ENCODE data around the gene ATP13A4. TPM values are rescaled to one million over a fixed set of nuclear protein-coding genes. Genes with fewer than 3 reads are reported as not detected.

The ATP13A4 gene
- total and polyA plus RNA-seq, 2 donors (not counting 1 experiment from before 2014, with no cell fraction given): 1.7 to 6.4 TPM

DNA sequence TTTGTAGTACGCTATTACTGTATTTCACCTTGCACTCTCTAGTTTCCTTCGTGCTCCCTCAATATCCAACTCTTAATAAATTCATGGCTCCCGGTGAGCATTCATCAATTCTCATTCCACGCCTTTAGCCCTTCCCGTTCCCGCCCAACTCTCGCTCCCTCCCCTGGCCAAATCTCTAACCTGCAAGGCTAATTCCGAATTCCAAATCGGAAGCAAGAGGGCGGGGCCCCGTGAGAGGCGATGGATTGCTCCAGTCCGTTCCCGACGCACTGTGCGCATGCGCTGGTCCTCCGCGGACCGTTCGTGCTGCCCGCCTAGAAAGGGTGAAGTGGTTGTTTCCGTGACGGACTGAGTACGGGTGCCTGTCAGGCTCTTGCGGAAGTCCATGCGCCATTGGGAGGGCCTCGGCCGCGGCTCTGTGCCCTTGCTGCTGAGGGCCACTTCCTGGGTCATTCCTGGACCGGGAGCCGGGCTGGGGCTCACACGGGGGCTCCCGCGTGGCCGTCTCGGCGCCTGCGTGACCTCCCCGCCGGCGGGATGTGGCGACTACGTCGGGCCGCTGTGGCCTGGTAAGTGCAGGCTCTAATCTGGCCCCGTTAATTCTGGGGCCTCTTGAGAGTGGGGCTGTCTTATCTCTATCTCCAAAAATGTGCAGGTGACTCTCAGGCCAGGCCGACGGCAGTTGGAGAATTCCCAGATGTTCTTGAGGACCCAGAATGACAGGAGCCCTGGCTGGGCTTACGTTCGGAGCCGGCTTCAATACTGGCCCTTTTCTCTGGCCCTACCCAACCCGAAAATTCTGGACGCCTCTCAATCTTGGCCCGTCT, 38.4 kb upstream of the ATP13A4 start, which contains the start of gene OPA1:
Gene OPA1, plus strand, starts transcription at position 368 of the 827 bp plus-strand sequence. Its CDS starts 170 bp downstream, at position 538.
- peak within 1 kb of the TSS; percentile 90 for H2AFZ ChIP-seq (ENCODE audit: insufficient read depth, low read depth, low read length, poor library complexity, severe bottlenecking)
- peaks cover 20 to 23% of the 10 kb centered on the region in 2 donors for H3K4me1 ChIP-seq (ENCODE audit: control insufficient read depth in 2 of 2, insufficient read depth in 2 of 2, low read length in 2 of 2)
- ATAC-seq (ENCODE audit: low read depth) (peak; percentile 98), DNase-seq (peak; percentile 92)
- Mint-ChIP-seq H3K27me3 (no peaks in the 10 kb centered on the region), H3K4me3 (peak within 1 kb of the TSS; percentile 88), H3K27ac (peak within 1 kb of the TSS; percentile 81), H3K9me3 (ENCODE audit: insufficient read depth) (no peaks in the 10 kb centered on the region), H3K4me1 (peaks cover 47% of the 10 kb centered on the region)
- intact Hi-C loops (cut with micrococcal nuclease): loop anchor here (2.0 kb wide), 1 partner anchor 544 kb away; the partner anchor contains the start of gene HES1
- ChIA-PET CTCF (no interaction called here), POLR2A (no interaction called here)
- peak within 1 kb of the TSS; percentile 64 to 97 (median 94) for H3K4me3 ChIP-seq (ENCODE audit: control extremely low read depth in 1 of 5, extremely low read depth in 1 of 5, insufficient read depth in 1 of 5, low read depth in 2 of 5, low read length in 4 of 5)
- H3K9me3 ChIP-seq (ENCODE audit: control extremely low read depth in 1 of 3, control insufficient read depth in 2 of 3, insufficient read depth in 1 of 3, low read length in 2 of 3): no peaks in the 10 kb centered on the region
- WGBS (ENCODE audit: insufficient coverage): under 1% methylated on average over 55 of the region's 55 CpGs
- no peak for TF ChIP-seq EZH2 (IDR thresholded peaks at IDR 0.05; ENCODE audit: borderline replicate concordance, insufficient read depth, low read depth, low read length, poor library complexity, severe bottlenecking)
- TF ChIP-seq, protein P1, sequence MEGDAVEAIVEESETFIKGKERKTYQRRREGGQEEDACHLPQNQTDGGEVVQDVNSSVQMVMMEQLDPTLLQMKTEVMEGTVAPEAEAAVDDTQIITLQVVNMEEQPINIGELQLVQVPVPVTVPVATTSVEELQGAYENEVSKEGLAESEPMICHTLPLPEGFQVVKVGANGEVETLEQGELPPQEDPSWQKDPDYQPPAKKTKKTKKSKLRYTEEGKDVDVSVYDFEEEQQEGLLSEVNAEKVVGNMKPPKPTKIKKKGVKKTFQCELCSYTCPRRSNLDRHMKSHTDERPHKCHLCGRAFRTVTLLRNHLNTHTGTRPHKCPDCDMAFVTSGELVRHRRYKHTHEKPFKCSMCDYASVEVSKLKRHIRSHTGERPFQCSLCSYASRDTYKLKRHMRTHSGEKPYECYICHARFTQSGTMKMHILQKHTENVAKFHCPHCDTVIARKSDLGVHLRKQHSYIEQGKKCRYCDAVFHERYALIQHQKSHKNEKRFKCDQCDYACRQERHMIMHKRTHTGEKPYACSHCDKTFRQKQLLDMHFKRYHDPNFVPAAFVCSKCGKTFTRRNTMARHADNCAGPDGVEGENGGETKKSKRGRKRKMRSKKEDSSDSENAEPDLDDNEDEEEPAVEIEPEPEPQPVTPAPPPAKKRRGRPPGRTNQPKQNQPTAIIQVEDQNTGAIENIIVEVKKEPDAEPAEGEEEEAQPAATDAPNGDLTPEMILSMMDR (IDR thresholded peaks at IDR 0.05): no peak
- no peaks in the 10 kb centered on the region for H3K27me3 ChIP-seq (replicated peaks in 1 of 4; ENCODE audit: control extremely low read depth in 1 of 4, control insufficient read depth in 3 of 4, insufficient read depth in 4 of 4, low read length in 3 of 4)
- H3K79me2 ChIP-seq (ENCODE audit: control insufficient read depth, insufficient read depth, low read length): peaks cover 67% of the 10 kb centered on the region
- H3K4me2 ChIP-seq (replicated peaks; ENCODE audit: low read depth, low read length, poor library complexity, severe bottlenecking): peak within 1 kb of the TSS; percentile 86
- H3K9ac ChIP-seq (ENCODE audit: low read length): peak within 1 kb of the TSS; percentile 98
- peaks cover 9% of the 10 kb centered on the region for H4K20me1 ChIP-seq (ENCODE audit: control insufficient read depth, insufficient read depth, low read length, poor library complexity, severe bottlenecking)
- peaks cover 0 to 9% of the 10 kb centered on the region in 2 experiments for H3K36me3 ChIP-seq (replicated peaks in 1 of 2; ENCODE audit: control extremely low read depth in 1 of 2, control insufficient read depth in 1 of 2, extremely low read depth in 1 of 2, insufficient read depth in 2 of 2, low read length in 1 of 2)
- H3K27ac ChIP-seq (ENCODE audit: low read length in 2 of 2): peak within 1 kb of the TSS; percentile 74 to 92
